Head of caudate nucleus (tissue), 42 donors: ENCODE results near the gene RAD23B.
"Not testable (repeated sequence)": the region's sequence is repeated elsewhere in the genome, so short reads cannot be mapped to it uniquely, and the experiment has no call there.

Experiments
- DNase-seq, 42 donors: peaks; one replicate each; pipeline versions ENCODE4 v3.0.0 to v3.0.0-alpha.2; 2020 to 2021; ENCODE audit warnings: mixed read lengths in 7 of 42
- intact Hi-C: fragments of 100-400 bp; cut with DNase I; formaldehyde crosslinking; loops from one replicate; pipeline ENCODE4 v1.15.0; 2022

The RAD23B gene

DNA sequence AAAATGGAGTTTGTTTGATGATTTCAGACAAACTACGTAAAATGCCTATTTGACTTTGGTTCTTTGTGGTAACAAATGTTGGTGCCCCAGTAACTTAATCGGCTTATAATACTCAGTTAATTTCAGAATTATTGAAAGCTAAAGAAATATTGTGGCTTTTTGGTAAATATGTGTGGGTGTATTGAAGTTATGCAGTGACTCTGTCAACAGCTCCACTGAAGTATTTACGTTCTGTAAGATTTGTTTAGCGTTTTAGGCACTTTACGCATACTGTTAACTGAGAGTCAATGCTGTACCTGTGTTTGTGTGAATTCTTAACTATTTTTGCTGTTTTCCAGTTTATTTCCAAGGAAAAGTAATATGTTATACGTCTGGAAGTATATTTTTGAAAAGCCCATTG, 2.2 kb downstream of the RAD23B start:
- intact Hi-C loops = loop anchor here (10.0 kb wide), 1 partner anchor 50 kb away; no protein-coding TSS in a partner anchor
- DNase-seq = no peak

DNA sequence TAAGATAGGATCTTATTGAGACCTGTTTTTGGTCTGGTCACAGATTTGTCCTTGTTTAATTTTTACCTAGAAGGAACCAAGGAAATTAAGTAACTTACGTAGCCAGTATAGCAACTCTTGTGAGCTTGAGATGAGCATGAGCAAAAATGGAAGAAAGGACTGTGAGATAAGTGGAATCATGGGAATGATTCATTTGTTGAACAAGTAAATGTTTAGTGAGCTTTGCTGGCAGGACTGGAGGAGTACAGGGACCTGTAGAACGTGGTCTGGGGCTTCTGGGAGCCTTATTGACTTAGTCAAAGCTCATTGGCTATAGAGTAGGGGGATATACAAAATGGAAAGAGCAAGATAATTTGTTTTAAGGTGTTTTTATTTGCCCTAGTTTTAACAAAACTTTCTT, 3.0 kb downstream of the RAD23B start:
- intact Hi-C loops = loop anchor here (10.0 kb wide), 1 partner anchor 49 kb away; no protein-coding TSS in a partner anchor
- DNase-seq = no peak

GRCh38 chr9:107288701-107289100, 5.6 kb downstream of the RAD23B start:
- intact Hi-C loops = loop anchor here (10.0 kb wide), 1 partner anchor 46 kb away; no protein-coding TSS in a partner anchor
- DNase-seq = no peak

- intact Hi-C loops = no loop called here
- DNase-seq = no peak
These were observed 7.5 kb downstream of the RAD23B start for GRCh38 chr9:107290619-107291018.

GRCh38 chr9:107292821-107293542, 9.9 kb downstream of the RAD23B start:
- no peak for DNase-seq
- intact Hi-C loops = no loop called here

DNA sequence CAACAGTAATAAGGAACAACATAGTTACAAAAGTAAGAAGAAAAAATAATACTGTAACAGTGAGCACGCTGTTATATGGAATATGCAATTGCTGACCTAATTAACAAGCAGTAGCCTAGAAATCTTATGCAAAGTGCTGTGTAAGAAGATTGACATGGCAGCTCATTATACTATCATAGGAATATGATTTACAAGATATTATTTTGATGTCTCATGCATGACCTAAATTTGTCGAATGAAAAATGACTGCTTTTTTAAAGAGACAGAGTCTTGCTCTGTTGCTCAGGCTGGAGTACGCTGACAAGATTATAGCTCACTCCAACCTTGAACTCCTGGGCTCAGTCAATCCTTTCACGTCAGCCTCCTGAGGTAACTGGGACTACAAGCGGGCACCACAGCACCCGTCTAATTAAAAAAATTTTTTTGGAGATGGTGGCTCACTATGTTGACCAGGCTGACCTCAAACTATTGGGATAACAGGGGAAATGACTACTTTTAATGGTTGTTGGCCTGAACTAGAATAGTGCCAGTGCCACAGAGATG, 10.5 kb downstream of the RAD23B start:
- DNase-seq = no peak
- intact Hi-C loops = no loop called here

- intact Hi-C loops = no loop called here
- DNase-seq = no peak
These were observed 11.7 kb downstream of the RAD23B start for GRCh38 chr9:107294756-107295155.

DNA sequence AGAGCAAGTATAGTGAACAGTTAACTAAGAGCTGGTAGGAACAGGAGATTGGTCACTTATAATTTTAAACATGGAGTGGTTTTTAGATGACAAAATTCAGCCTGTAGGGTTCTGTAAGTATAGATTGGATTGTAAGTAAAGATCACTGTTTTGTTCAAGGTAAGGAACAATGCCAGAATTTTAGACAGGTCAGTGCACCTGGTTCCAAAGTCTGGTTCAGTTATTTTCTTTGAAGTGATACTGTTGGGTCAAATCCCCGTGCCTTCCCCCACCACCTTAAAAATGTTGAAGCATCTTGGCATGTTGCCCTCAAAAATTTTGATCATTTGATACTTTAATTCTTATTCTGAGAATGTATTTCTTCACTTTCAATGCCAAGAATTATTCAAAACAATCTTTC, 12.9 kb downstream of the RAD23B start:
- intact Hi-C loops = no loop called here

DNA sequence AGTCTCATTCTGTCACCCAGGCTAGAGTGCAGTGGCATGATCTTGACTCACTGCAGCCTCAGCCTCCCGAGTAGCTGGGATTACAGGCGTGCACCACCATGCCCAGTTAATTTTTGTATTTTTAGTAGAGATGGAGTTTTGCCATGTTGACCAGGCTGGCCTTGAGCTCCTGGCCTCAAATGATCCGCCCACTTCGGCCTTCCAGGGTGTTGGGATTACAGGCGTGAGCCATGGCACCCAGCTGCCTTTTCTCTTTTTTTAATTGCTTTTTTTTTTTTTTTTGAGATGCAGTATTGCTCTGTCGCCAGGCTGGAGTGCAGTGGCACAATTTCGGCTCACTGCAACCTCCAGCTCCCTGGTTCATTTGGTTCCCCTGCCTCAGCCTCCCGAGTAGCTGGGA, 13.5 kb downstream of the RAD23B start:
- DNase-seq, intact Hi-C loops: not testable (repeated sequence)

More for the DNA sequence above, 12.9 kb downstream of the RAD23B start:
- no peak for DNase-seq

- intact Hi-C loops = no loop called here
- DNase-seq = no peak
These were observed 16.4 kb downstream of the RAD23B start for GRCh38 chr9:107299437-107299836.

GRCh38 chr9:107306308-107306707, 23.2 kb downstream of the RAD23B start:
- no peak for DNase-seq
- intact Hi-C loops = no loop called here

- intact Hi-C loops = no loop called here
- no peak for DNase-seq
These were observed 24.3 kb downstream of the RAD23B start for GRCh38 chr9:107307331-107307730.

DNA sequence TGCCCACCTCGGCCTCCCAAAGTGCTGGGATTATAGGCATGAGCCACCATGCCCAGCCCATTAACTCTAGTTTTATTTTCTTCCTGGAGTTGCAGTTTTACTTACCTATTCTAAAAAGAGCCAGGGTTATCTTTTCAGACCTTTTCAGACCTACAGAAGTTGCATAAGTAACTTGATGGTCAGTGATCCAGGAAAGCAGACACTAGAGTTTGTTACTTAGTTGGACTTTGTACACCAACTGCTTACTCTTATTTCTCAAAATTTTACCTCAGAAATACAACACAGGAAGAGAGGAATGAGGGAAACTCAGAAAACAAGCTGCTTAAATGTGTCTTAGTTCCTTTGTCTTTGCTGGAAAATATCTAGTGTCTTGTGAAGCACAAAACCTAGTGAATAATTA, 25.4 kb downstream of the RAD23B start:
- intact Hi-C loops = no loop called here
- no peak for DNase-seq

DNA sequence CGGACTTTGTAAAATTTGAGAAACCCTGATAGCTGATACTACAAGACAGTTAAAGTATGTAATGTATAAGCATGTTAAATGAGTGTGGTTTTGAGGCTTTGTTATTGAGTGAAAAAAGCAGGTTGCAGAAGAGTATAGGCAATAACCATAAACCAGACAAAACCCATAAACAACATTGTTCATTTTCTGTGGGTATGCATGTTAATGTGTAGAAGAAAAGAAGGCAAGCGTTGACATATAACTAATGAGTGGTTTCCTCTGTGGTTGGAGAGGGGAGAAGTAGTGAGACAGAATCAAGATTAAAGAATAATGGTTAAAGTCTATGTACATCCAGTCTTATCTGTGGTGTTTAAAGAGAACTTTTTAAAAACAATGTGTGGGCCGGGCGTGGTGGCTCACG, 26.2 kb downstream of the RAD23B start:
- intact Hi-C loops = no loop called here
- no peak for DNase-seq

- intact Hi-C loops = no loop called here
- DNase-seq = peak in 5 of 42 donors; percentile 9 to 50 (median 15)
These were observed 29.4 kb downstream of the RAD23B start for GRCh38 chr9:107312376-107313050.

- intact Hi-C loops = no loop called here
- no peak for DNase-seq
These were observed 30.5 kb downstream of the RAD23B start for GRCh38 chr9:107313555-107314096.

- no peak for DNase-seq
- intact Hi-C loops = no loop called here
These were observed 31.7 kb downstream of the RAD23B start for GRCh38 chr9:107314763-107315162.

- DNase-seq = no peak
- intact Hi-C loops = no loop called here
These were observed 33.9 kb downstream of the RAD23B start for GRCh38 chr9:107316795-107317661.

- intact Hi-C loops = no loop called here
These were observed 39.6 kb downstream of the RAD23B start for GRCh38 chr9:107322643-107323042.

More at GRCh38 chr9:107322643-107323042, 39.6 kb downstream of the RAD23B start:
- DNase-seq = no peak
